Activated effector memory CD4-positive, alpha-beta T cell treated with Interleukin-2 at 50 U/mL for 16 hours (primary cell): ENCODE results near the gene C14orf93.
A peak's percentile ranks its signal among the peaks of the same experiment; 100 is the strongest.
"Not testable (repeated sequence)": the region's sequence is repeated elsewhere in the genome, so short reads cannot be mapped to it uniquely, and the experiment has no call there.

Source experiments
- DNase-seq: peaks from one replicate; pipeline ENCODE4 v3.0.0-alpha.2; 2020

The C14orf93 gene

GRCh38 chr14:23020143-23021128 is 10.5 kb upstream of the C14orf93 start:
- no peak for DNase-seq

- DNase-seq, result no peak
Measured at GRCh38 chr14:23018107-23018506, 8.2 kb upstream of the C14orf93 start.

GRCh38 chr14:23017091-23017490 is 7.1 kb upstream of the C14orf93 start:
- no peak for DNase-seq

GRCh38 chr14:23015618-23016017 is 5.7 kb upstream of the C14orf93 start:
- no peak for DNase-seq

GRCh38 chr14:23013749-23014054 is 3.8 kb upstream of the C14orf93 start:
- DNase-seq, result not testable (repeated sequence)

GRCh38 chr14:23013054-23013748 is 3.3 kb upstream of the C14orf93 start:
- DNase-seq, result no peak

GRCh38 chr14:23009483-23009938 is 432 bp downstream of the C14orf93 start:
- no peak for DNase-seq

GRCh38 chr14:23008831-23009230 is 1.1 kb downstream of the C14orf93 start:
- no peak for DNase-seq

GRCh38 chr14:23006544-23007419 is 3.2 kb downstream of the C14orf93 start:
- peak; percentile 97 for DNase-seq

GRCh38 chr14:23006188-23006534 is 3.8 kb downstream of the C14orf93 start:
- DNase-seq, result no peak

- no peak for DNase-seq
Measured at GRCh38 chr14:23005451-23006187, 4.3 kb downstream of the C14orf93 start.

GRCh38 chr14:23004274-23004673 is 5.7 kb downstream of the C14orf93 start:
- not testable (repeated sequence) for DNase-seq

GRCh38 chr14:23002592-23002991 is 7.4 kb downstream of the C14orf93 start:
- DNase-seq, result no peak

GRCh38 chr14:23000860-23001259 is 9.1 kb downstream of the C14orf93 start:
- no peak for DNase-seq

GRCh38 chr14:22998329-22999012 is 11.5 kb downstream of the C14orf93 start:
- DNase-seq, result no peak

- no peak for DNase-seq
Measured at GRCh38 chr14:22997676-22998323, 12.1 kb downstream of the C14orf93 start.

GRCh38 chr14:22996768-22997654 is 12.9 kb downstream of the C14orf93 start:
- DNase-seq, result no peak

GRCh38 chr14:22995889-22996625 is 13.9 kb downstream of the C14orf93 start:
- no peak for DNase-seq

- DNase-seq, result no peak
Measured at GRCh38 chr14:22994762-22995275, 15.1 kb downstream of the C14orf93 start.
